OCI-LY3 (cell line): Measurements from ENCODE around the gene VPS72.

Source experiments
- H2AFZ ChIP-seq: fragments of 200-600, 300-600 bp; shearing (Covaris generic); 2 replicates; pipeline ENCODE4 v1.6.0; 2014; ENCODE audit warnings: antibody characterized with exemption, low read depth, low read length
- H3K27ac ChIP-seq: fragments of 200-600, 300-600 bp; sonication (generic); 2 replicates; pipeline ENCODE4 v1.5.1; 2014; ENCODE audit warnings: mild to moderate bottlenecking, low read length, moderate library complexity, mixed read lengths
- H3K27me3 ChIP-seq: fragments of 200-600, 300-600 bp; sonication (generic); 2 replicates; pipeline ENCODE4 v1.6.1; 2014; ENCODE audit warnings: low read depth, low read length, mixed read lengths
- H3K36me3 ChIP-seq: fragments of 200-600, 300-600 bp; sonication (generic); replicated peaks from 2 replicates; pipeline ENCODE3; 2014; ENCODE audit warnings: low read depth, low read length, mixed read lengths
- H3K4me1 ChIP-seq: fragments of 300-600, 200-600 bp; sonication (generic); 2 replicates; pipeline ENCODE4 v1.6.1; 2014; ENCODE audit warnings: low read length, mixed read lengths
- H3K4me2 ChIP-seq: fragments of 200-600, 300-600 bp; sonication (generic); 2 replicates; pipeline ENCODE4 v1.6.1; 2014; ENCODE audit warnings: low read length, mixed read lengths
- H3K4me3 ChIP-seq: fragments of 300-600, 200-600 bp; sonication (generic); 2 replicates; pipeline ENCODE4 v1.5.1; 2014; ENCODE audit warnings: antibody characterized with exemption, mild to moderate bottlenecking, low read length, moderate library complexity
- H3K79me2 ChIP-seq: fragments of 300-600, 200-600 bp; shearing (Covaris generic); 2 replicates; pipeline ENCODE4 v1.6.1; 2014; ENCODE audit warnings: mild to moderate bottlenecking, low read length, mixed read lengths
- H3K9ac ChIP-seq: fragments of 300-600, 200-600 bp; shearing (Covaris generic); 2 replicates; pipeline ENCODE4 v1.6.0; 2014; ENCODE audit warnings: mild to moderate bottlenecking, low read length, moderate library complexity
- H3K9me3 ChIP-seq: fragments of 200-600, 300-600 bp; shearing (Covaris generic); 2 replicates; pipeline ENCODE4 v1.6.1; 2014; ENCODE audit warnings: low read length, mixed read lengths; ENCODE audit not compliant: insufficient read depth
- H4K20me1 ChIP-seq: fragments of 200-600, 300-600 bp; sonication (generic); 2 replicates; pipeline ENCODE4 v1.6.1; 2016; ENCODE audit warnings: low read length, mixed read lengths; ENCODE audit not compliant: insufficient read depth
- EZH2phosphoT487 ChIP-seq: fragments of 200-600 bp; shearing (Covaris generic); IDR thresholded peaks from 2 replicates; pipeline ENCODE4 v1.6.1; 2018; ENCODE audit warnings: antibody characterized with exemption, mixed run types, low read depth
- TF ChIP-seq, protein P1 (sequence below): fragments of 200-600, 300-600 bp; sonication (generic); IDR thresholded peaks from 2 replicates; pipeline ENCODE4 v1.5.1; 2014; ENCODE audit warnings: antibody characterized with exemption, low read length, low read depth

Gene VPS72

GRCh38 chr1:151147132-151147503 lies 42.9 kb downstream of the VPS72 start:
- no peaks in the 10 kb centered on the region for H4K20me1 ChIP-seq
- no peak overlapping the region for H3K4me3 ChIP-seq
- TF ChIP-seq, protein P1, sequence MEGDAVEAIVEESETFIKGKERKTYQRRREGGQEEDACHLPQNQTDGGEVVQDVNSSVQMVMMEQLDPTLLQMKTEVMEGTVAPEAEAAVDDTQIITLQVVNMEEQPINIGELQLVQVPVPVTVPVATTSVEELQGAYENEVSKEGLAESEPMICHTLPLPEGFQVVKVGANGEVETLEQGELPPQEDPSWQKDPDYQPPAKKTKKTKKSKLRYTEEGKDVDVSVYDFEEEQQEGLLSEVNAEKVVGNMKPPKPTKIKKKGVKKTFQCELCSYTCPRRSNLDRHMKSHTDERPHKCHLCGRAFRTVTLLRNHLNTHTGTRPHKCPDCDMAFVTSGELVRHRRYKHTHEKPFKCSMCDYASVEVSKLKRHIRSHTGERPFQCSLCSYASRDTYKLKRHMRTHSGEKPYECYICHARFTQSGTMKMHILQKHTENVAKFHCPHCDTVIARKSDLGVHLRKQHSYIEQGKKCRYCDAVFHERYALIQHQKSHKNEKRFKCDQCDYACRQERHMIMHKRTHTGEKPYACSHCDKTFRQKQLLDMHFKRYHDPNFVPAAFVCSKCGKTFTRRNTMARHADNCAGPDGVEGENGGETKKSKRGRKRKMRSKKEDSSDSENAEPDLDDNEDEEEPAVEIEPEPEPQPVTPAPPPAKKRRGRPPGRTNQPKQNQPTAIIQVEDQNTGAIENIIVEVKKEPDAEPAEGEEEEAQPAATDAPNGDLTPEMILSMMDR, result no peak
- no peak for TF ChIP-seq EZH2phosphoT487
- H3K4me2 ChIP-seq, result no peak overlapping the region
- no peak overlapping the region for H3K27ac ChIP-seq
- H3K4me1 ChIP-seq, result peaks cover 6% of the 10 kb centered on the region; the same call in 1 of the 2 replicates
- H3K9me3 ChIP-seq, result no peaks in the 10 kb centered on the region
- H3K79me2 ChIP-seq, result no peaks in the 10 kb centered on the region
- H2AFZ ChIP-seq, result no peak overlapping the region
- H3K9ac ChIP-seq, result no peak overlapping the region
- H3K36me3 ChIP-seq, result no peaks in the 10 kb centered on the region
- no peaks in the 10 kb centered on the region for H3K27me3 ChIP-seq

GRCh38 chr1:151146412-151147131 lies 43.4 kb downstream of the VPS72 start, which contains the start of gene SEMA6C:
Gene SEMA6C, minus strand, starts transcription at chr1:151146631. Its CDS starts 4,010 bp downstream, at chr1:151142621.
- H3K36me3 ChIP-seq, result no peaks in the 10 kb centered on the region
- no peak within 1 kb of the TSS for H3K4me2 ChIP-seq
- H3K4me1 ChIP-seq, result peaks cover 6% of the 10 kb centered on the region; the same call in 1 of the 2 replicates
- H3K4me3 ChIP-seq, result no peak within 1 kb of the TSS
- no peak for TF ChIP-seq EZH2phosphoT487
- TF ChIP-seq, protein P1, result no peak
- H3K9ac ChIP-seq, result no peak within 1 kb of the TSS
- no peaks in the 10 kb centered on the region for H3K27me3 ChIP-seq
- no peaks in the 10 kb centered on the region for H3K79me2 ChIP-seq
- no peak within 1 kb of the TSS for H2AFZ ChIP-seq
- H3K9me3 ChIP-seq, result no peaks in the 10 kb centered on the region
- no peaks in the 10 kb centered on the region for H4K20me1 ChIP-seq
- no peak within 1 kb of the TSS for H3K27ac ChIP-seq

DNA sequence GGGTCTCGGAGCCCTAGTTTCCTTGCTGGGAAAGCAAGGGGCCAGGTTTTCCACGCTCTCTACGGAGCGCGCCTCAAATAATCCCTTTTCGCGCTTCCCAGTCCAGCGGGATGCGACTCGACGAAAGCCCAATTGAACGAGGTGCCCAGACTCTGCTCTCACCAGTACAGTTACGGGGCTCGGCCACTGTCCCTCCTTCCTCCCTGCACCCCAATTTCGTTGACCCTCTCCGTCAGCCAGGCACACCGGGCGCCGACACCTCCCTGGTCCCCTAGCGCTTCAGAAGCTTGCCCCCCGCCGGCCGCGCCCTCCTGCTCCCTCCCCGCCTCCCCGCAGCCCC lies 44.0 kb downstream of the VPS72 start:
- no peak overlapping the region for H3K27ac ChIP-seq
- no peaks in the 10 kb centered on the region for H3K36me3 ChIP-seq
- no peak overlapping the region for H3K9ac ChIP-seq
- H3K4me2 ChIP-seq, result no peak overlapping the region
- H3K9me3 ChIP-seq, result no peaks in the 10 kb centered on the region
- H2AFZ ChIP-seq, result no peak overlapping the region
- H3K79me2 ChIP-seq, result no peaks in the 10 kb centered on the region
- no peaks in the 10 kb centered on the region for H4K20me1 ChIP-seq
- H3K27me3 ChIP-seq, result no peaks in the 10 kb centered on the region
- peaks cover 6% of the 10 kb centered on the region; the same call in 1 of the 2 replicates for H3K4me1 ChIP-seq
- TF ChIP-seq, protein P1, result no peak
- TF ChIP-seq EZH2phosphoT487, result no peak
- H3K4me3 ChIP-seq, result no peak overlapping the region

DNA sequence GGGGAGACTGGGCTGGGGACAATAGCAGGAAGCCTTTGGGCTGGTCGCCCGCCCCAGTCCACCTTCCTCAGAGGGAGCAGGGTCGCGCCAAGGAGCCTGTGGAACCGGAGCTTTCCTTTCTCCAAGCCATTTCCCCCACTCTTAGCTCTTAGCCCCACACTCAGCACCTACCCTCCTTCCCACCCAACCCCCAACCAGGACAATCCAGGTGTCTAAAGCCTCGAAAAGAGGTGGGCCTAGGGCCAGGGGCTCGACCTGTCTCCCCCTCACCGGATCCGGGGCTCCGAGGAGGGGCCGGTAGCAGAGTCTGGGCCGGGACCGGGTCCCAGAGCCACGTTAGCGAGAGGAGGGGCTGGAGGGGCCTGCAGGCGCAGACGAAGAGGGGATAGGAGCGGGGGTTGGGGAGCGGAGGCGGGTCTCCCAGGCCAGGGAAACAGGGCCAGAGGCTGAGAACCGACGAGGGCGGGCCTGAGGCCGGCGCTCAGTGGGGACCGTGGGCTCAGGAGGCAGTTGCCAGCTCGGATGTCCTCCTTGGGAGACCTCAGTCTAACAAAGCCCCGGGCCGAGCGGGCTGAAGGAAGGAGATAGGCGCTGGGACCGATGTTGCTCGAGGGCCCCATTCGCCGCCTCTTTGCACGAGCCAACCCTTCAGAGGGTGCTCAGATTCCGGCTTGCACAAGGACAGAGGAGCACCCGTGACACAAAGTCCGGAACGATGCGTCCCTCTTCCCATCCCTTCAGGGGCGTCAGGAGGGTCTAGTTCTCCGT lies 44.5 kb downstream of the VPS72 start:
- Histone ChIP-seq H2AFZ (no peak overlapping the region), H3K79me2 (no peaks in the 10 kb centered on the region), H3K27ac (no peak overlapping the region), H3K4me2 (no peak overlapping the region), H3K27me3 (no peaks in the 10 kb centered on the region), H3K9ac (no peak overlapping the region), H3K4me1 (peaks cover 6% of the 10 kb centered on the region; the same call in 1 of the 2 replicates), H4K20me1 (no peaks in the 10 kb centered on the region), H3K4me3 (no peak overlapping the region), H3K9me3 (no peaks in the 10 kb centered on the region), H3K36me3 (no peaks in the 10 kb centered on the region)
- TF ChIP-seq EZH2phosphoT487, result no peak
- TF ChIP-seq, protein P1, result no peak
